ENCODE results near the gene SMYD3. TPM values are rescaled to one million over a fixed set of nuclear protein-coding genes. Genes with fewer than 3 reads are reported as not detected.

SMYD3 gene
- total and polyA plus RNA-seq, 10 of the 15 experiments (the other 5 are each of a cell fraction or from before 2014, with no cell fraction given), result 18.3 to 54.0 (median 24.8) TPM

- no peaks in the 10 kb centered on the region for H3K4me1 ChIP-seq (ENCODE audit: control insufficient read depth, insufficient read depth, low read length)
- no peaks in the 10 kb centered on the region for H3K27me3 ChIP-seq (replicated peaks in 1 of 2; ENCODE audit: control insufficient read depth in 2 of 2, insufficient read depth in 2 of 2, low read length in 1 of 2)
- 90% methylated on average over 5 of the region's 5 CpGs for WGBS (ENCODE audit: insufficient coverage, insufficient replicate concordance, low lambda C conversion rate, missing lambda C conversion rate)
- no peaks in the 10 kb centered on the region for H3K9me3 ChIP-seq (replicated peaks; ENCODE audit: control insufficient read depth, insufficient read depth, low read length)
- SMC1A ChIA-PET (ENCODE audit: uncharacterized antibody, unreplicated experiment), result no interaction called here
- H3K27ac ChIP-seq (ENCODE audit: control insufficient read depth, insufficient read depth), result no peak overlapping the region
- BruUV-seq (replicated peaks), result no TSS peak
- no peak overlapping the region for H3K4me2 ChIP-seq (ENCODE audit: control insufficient read depth, insufficient read depth)
- RAD21 ChIA-PET (ENCODE audit: unreplicated experiment), result no interaction called here
- no peak for TF ChIP-seq E2F8 (IDR thresholded peaks at IDR 0.05; ENCODE audit: low read depth, partially characterized antibody)
- no peak for TF ChIP-seq RAD21 (IDR thresholded peaks at IDR 0.05; ENCODE audit: insufficient read depth, low read depth, low read length)
- TF ChIP-seq HSF1 (IDR thresholded peaks at IDR 0.05; ENCODE audit: low read depth, low read length), result no peak
- TF ChIP-seq BMI1 (IDR thresholded peaks at IDR 0.05; ENCODE audit: borderline replicate concordance), result no peak
- TF ChIP-seq ZBED1 (IDR thresholded peaks at IDR 0.05; ENCODE audit: borderline replicate concordance), result no peak
- no peak for TF ChIP-seq HDAC6 (IDR thresholded peaks at IDR 0.05; ENCODE audit: unreplicated experiment)
- TF ChIP-seq CBX3 (IDR thresholded peaks at IDR 0.05; ENCODE audit: borderline replicate concordance, low read depth), result no peak
- TF ChIP-seq LARP7 (IDR thresholded peaks at IDR 0.05), result no peak
- TF ChIP-seq NR2C2 (IDR thresholded peaks at IDR 0.05; ENCODE audit: borderline replicate concordance, control insufficient read depth, insufficient read length, low read depth), result no peak
- TF ChIP-seq RELA (IDR thresholded peaks at IDR 0.05; ENCODE audit: borderline replicate concordance, partially characterized antibody), result no peak
- TF ChIP-seq MYB (IDR thresholded peaks at IDR 0.05; ENCODE audit: borderline replicate concordance, low read depth, low read length), result no peak
- TF ChIP-seq EED (IDR thresholded peaks at IDR 0.05; ENCODE audit: low read depth), result no peak
- no peak for TF ChIP-seq EZH2 (IDR thresholded peaks at IDR 0.05; ENCODE audit: borderline replicate concordance, control insufficient read depth, low read depth, low read length)
- no peak for TF ChIP-seq USF1 (IDR thresholded peaks at IDR 0.05; ENCODE audit: borderline replicate concordance, extremely low read length, insufficient read depth, low read depth, low read length)
- no peak for TF ChIP-seq PKNOX1 (IDR thresholded peaks at IDR 0.05)
- POLR2A ChIA-PET, result no interaction called here
- ATAC-seq (no peak), DNase-seq (ENCODE audit: low read depth, low spot score) (no peak), FAIRE-seq (no peak)
- intact Hi-C loops (cut with micrococcal nuclease; ENCODE audit: unreplicated experiment), result no loop called here
- no peak overlapping the region for H3K9ac ChIP-seq (ENCODE audit: control insufficient read depth, insufficient read depth, low read length)
- H3K4me3 ChIP-seq, result no peak overlapping the region
- in situ Hi-C loops (cut with MboI), result no loop called here
- H4K20me1 ChIP-seq (ENCODE audit: control insufficient read depth, insufficient read depth), result no peaks in the 10 kb centered on the region
- no peaks in the 10 kb centered on the region for H3K79me2 ChIP-seq (ENCODE audit: control insufficient read depth, insufficient read depth, low read length)
- no peaks in the 10 kb centered on the region for H3K36me3 ChIP-seq (ENCODE audit: control insufficient read depth in 2 of 2, insufficient read depth in 2 of 2, low read length in 1 of 2)
- CTCF ChIA-PET, result interaction anchor here (0.5 kb wide), 1 partner anchor 1713 kb away, joined by 3 read pairs; no protein-coding TSS in a partner anchor
- no peak overlapping the region for H2AFZ ChIP-seq (ENCODE audit: control insufficient read depth, low read depth, low read length)
These were observed 465.7 kb downstream of the SMYD3 start for GRCh38 chr1:246041360-246041759.
